HEK293 (cell line): ENCODE data around the gene CPLX1.

Experiments
- KLF9 ChIP-seq: fragments of 450-650 bp; formaldehyde crosslinking; IDR thresholded peaks from 2 replicates; pipeline ENCODE4 v1.5.1; 2016; ENCODE audit warnings: missing biosample characterization, missing genetic modification characterization, low read depth
- YY1 ChIP-seq: fragments of 450-650 bp; formaldehyde crosslinking; IDR thresholded peaks from 2 replicates; pipeline ENCODE4 v1.5.1; 2018; ENCODE audit warnings: missing biosample characterization, missing genetic modification characterization
- ZFP41 ChIP-seq: fragments of 450-650 bp; formaldehyde crosslinking; IDR thresholded peaks from 2 replicates; pipeline ENCODE4 v1.5.1; 2016; ENCODE audit warnings: missing biosample characterization, missing genetic modification characterization, borderline replicate concordance
- ZNF112 ChIP-seq: fragments of 450-650 bp; formaldehyde crosslinking; IDR thresholded peaks from 2 replicates; pipeline ENCODE4 v1.5.0; 2017; ENCODE audit warnings: missing biosample characterization, missing genetic modification characterization
- ZNF274 ChIP-seq, 2 experiments: fragments of 200-500 bp in 1 of 2; fragments of 450-650 bp in 1 of 2; sonication (Bioruptor generic) in 1 of 2; formaldehyde crosslinking in 1 of 2; IDR thresholded peaks; 2 replicates each; pipeline versions ENCODE4 v1.5.1 to v1.6.1; 2014 to 2016; ENCODE audit warnings: borderline replicate concordance in 1 of 2, inconsistent platforms in 1 of 2, low read length in 1 of 2, missing biosample characterization in 1 of 2, missing genetic modification characterization in 1 of 2
- ZNF391 ChIP-seq: fragments of 450-650 bp; formaldehyde crosslinking; IDR thresholded peaks from 2 replicates; pipeline ENCODE4 v1.5.1; 2016; ENCODE audit warnings: low read depth, missing biosample characterization, missing genetic modification characterization, borderline replicate concordance
- ZNF629 ChIP-seq: fragments of 450-650 bp; formaldehyde crosslinking; IDR thresholded peaks from 2 replicates; pipeline ENCODE4 v1.5.1; 2017; ENCODE audit warnings: missing biosample characterization, missing genetic modification characterization
- ZXDB ChIP-seq: fragments of 450-650 bp; formaldehyde crosslinking; IDR thresholded peaks from 2 replicates; pipeline ENCODE4 v1.5.1; 2016; ENCODE audit warnings: missing biosample characterization, missing genetic modification characterization
- TF ChIP-seq, protein P1 (sequence below): fragments of 450-650 bp; formaldehyde crosslinking; IDR thresholded peaks from 2 replicates; pipeline ENCODE4 v1.5.1; 2016; ENCODE audit warnings: missing biosample characterization, missing genetic modification characterization
- TF ChIP-seq, protein P2 (sequence below): fragments of 450-650 bp; formaldehyde crosslinking; IDR thresholded peaks from 2 replicates; pipeline ENCODE4 v1.5.1; 2016; ENCODE audit warnings: missing biosample characterization, missing genetic modification characterization

DNA sequence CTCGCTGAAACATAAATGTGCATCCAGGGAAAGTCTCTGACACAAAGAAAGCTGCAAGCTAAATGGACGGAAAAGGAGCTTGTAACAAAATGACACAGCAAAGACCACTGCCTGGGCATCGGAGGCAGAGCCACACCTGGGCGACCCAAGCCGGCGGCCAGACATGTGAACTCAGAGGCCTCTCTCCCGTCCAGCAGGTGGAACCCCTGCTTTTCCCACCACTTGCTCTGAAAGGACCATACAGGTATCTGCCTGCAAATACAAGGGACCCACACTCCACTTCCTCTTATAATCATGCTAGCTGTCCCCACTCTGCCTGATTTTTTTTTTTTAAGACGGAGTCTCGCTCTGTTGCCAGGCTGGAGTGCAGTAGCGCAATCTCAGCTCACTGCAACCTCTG lies 12.0 kb downstream of the CPLX1 start:
- TF ChIP-seq, protein P1, sequence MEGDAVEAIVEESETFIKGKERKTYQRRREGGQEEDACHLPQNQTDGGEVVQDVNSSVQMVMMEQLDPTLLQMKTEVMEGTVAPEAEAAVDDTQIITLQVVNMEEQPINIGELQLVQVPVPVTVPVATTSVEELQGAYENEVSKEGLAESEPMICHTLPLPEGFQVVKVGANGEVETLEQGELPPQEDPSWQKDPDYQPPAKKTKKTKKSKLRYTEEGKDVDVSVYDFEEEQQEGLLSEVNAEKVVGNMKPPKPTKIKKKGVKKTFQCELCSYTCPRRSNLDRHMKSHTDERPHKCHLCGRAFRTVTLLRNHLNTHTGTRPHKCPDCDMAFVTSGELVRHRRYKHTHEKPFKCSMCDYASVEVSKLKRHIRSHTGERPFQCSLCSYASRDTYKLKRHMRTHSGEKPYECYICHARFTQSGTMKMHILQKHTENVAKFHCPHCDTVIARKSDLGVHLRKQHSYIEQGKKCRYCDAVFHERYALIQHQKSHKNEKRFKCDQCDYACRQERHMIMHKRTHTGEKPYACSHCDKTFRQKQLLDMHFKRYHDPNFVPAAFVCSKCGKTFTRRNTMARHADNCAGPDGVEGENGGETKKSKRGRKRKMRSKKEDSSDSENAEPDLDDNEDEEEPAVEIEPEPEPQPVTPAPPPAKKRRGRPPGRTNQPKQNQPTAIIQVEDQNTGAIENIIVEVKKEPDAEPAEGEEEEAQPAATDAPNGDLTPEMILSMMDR (tag by site-specific recombination) = no peak; the same call in 1 of the 2 replicates
- TF ChIP-seq ZXDB (tag by site-specific recombination) (no peak), ZFP41 (no peak), ZNF629 (no peak), YY1 (tag by site-specific recombination) (no peak), ZNF391 (no peak), KLF9 (tag by site-specific recombination) (no peak), ZNF274 (IDR thresholded peaks at IDR 0.05; ENCODE audit: low read length) (no peak), ZNF274 (tag by site-specific recombination; IDR thresholded peaks at IDR 0.05; ENCODE audit: borderline replicate concordance) (no peak), ZNF112 (tag by site-specific recombination) (no peak)
- TF ChIP-seq, protein P2, sequence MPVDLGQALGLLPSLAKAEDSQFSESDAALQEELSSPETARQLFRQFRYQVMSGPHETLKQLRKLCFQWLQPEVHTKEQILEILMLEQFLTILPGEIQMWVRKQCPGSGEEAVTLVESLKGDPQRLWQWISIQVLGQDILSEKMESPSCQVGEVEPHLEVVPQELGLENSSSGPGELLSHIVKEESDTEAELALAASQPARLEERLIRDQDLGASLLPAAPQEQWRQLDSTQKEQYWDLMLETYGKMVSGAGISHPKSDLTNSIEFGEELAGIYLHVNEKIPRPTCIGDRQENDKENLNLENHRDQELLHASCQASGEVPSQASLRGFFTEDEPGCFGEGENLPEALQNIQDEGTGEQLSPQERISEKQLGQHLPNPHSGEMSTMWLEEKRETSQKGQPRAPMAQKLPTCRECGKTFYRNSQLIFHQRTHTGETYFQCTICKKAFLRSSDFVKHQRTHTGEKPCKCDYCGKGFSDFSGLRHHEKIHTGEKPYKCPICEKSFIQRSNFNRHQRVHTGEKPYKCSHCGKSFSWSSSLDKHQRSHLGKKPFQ (tag by site-specific recombination) = no peak
